RWPE2 (cell line): ENCODE data around the gene CHST11.

ENCODE experiments used
- ATAC-seq: fragments of 200-7000 bp; cut with Tn5 transposase; 3 replicates; pipeline ENCODE4 v1.9.1; 2021; ENCODE audit warnings: low read depth
- DNase-seq: peaks from one replicate; pipeline ENCODE4 v3.0.0-alpha.2; 2020; ENCODE audit warnings: low spot score
- H3K27ac ChIP-seq: fragments of 450-650 bp; 2 replicates; pipeline ENCODE4 v1.5.1; 2017; ENCODE audit warnings: mild to moderate bottlenecking; ENCODE audit not compliant: poor library complexity, severe bottlenecking
- H3K27me3 ChIP-seq: fragments of 250-450 bp; sonication (Bioruptor Pico); 2 replicates; pipeline ENCODE4 v1.5.1; 2021; ENCODE audit warnings: mild to moderate bottlenecking, moderate library complexity; ENCODE audit not compliant: insufficient read depth, poor library complexity, severe bottlenecking
- H3K36me3 ChIP-seq: fragments of 250-450 bp; sonication (Bioruptor Pico); 2 replicates; pipeline ENCODE4 v1.5.1; 2020; ENCODE audit warnings: low read depth, mild to moderate bottlenecking, moderate library complexity
- H3K4me1 ChIP-seq: fragments of 250-450 bp; sonication (Bioruptor Pico); 2 replicates; pipeline ENCODE4 v1.5.1; 2021; ENCODE audit warnings: mild to moderate bottlenecking, moderate library complexity; ENCODE audit not compliant: insufficient read depth, poor library complexity, severe bottlenecking
- H3K4me3 ChIP-seq: fragments of 250-450 bp; sonication (Bioruptor Pico); 2 replicates; pipeline ENCODE4 v1.5.1; 2021; ENCODE audit warnings: mild to moderate bottlenecking, moderate library complexity; ENCODE audit not compliant: severe bottlenecking
- H3K9me3 ChIP-seq: fragments of 250-450 bp; sonication (Bioruptor Pico); 2 replicates; pipeline ENCODE4 v1.5.1; 2021; ENCODE audit warnings: mild to moderate bottlenecking, moderate library complexity; ENCODE audit not compliant: severe bottlenecking
- TF ChIP-seq, protein P1 (sequence below): fragments of 450-650 bp; IDR thresholded peaks from one replicate; pipeline ENCODE4 v1.5.1; 2017; ENCODE audit warnings: mild to moderate bottlenecking, moderate library complexity; ENCODE audit not compliant: poor library complexity, severe bottlenecking

Gene CHST11

DNA sequence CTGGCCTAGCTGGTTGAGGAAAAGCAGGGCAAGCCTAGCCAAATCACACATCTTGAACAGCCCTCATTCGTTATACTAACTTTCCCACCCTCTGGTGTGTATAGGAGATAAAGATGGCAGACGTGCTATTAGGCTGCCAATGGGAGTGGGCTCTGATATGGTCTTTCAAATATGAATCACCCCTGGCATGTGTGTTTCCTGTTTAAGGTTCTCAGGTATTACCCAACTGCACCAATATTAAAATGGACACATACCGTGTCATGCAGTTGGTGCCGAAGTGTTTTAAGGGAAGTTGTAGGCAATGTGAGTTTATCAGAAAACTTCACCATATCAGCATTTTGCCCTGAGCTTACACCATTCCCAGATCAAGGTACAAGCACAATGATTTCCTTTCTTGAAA is 33.4 kb downstream of the CHST11 start:
- Histone ChIP-seq H3K4me1 (no peaks in the 10 kb centered on the region), H3K27ac (no peak overlapping the region), H3K4me3 (no peak overlapping the region), H3K36me3 (no peaks in the 10 kb centered on the region), H3K27me3 (no peaks in the 10 kb centered on the region), H3K9me3 (no peaks in the 10 kb centered on the region)
- DNase-seq: no peak
- TF ChIP-seq, protein P1, sequence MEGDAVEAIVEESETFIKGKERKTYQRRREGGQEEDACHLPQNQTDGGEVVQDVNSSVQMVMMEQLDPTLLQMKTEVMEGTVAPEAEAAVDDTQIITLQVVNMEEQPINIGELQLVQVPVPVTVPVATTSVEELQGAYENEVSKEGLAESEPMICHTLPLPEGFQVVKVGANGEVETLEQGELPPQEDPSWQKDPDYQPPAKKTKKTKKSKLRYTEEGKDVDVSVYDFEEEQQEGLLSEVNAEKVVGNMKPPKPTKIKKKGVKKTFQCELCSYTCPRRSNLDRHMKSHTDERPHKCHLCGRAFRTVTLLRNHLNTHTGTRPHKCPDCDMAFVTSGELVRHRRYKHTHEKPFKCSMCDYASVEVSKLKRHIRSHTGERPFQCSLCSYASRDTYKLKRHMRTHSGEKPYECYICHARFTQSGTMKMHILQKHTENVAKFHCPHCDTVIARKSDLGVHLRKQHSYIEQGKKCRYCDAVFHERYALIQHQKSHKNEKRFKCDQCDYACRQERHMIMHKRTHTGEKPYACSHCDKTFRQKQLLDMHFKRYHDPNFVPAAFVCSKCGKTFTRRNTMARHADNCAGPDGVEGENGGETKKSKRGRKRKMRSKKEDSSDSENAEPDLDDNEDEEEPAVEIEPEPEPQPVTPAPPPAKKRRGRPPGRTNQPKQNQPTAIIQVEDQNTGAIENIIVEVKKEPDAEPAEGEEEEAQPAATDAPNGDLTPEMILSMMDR: no peak
- ATAC-seq: no peak

DNA sequence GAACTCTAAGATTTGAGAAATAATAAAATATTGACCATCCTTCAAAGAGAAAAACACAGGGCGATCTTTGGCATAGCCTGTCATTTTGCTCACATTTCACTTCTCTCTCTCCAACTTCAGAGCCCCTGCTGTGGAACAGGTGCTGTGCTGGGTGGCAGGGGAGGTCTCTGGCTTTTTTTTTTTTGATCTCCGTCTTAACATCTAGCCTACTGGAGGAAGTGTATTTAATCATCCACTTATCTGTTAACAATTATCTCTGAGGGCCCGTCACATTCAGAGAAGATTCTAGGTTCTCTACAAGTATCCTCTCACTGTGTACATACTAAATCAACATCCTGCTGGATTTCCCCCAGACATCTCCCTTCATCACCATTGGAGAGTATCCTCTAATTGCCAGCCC is 34.1 kb downstream of the CHST11 start:
- Histone ChIP-seq H3K27me3 (no peaks in the 10 kb centered on the region), H3K27ac (no peak overlapping the region), H3K4me3 (no peak overlapping the region), H3K4me1 (no peaks in the 10 kb centered on the region), H3K36me3 (no peaks in the 10 kb centered on the region), H3K9me3 (no peaks in the 10 kb centered on the region)
- TF ChIP-seq, protein P1: no peak
- DNase-seq (no peak), ATAC-seq (no peak)

- Histone ChIP-seq H3K4me1 (no peaks in the 10 kb centered on the region), H3K4me3 (no peak overlapping the region), H3K27me3 (no peaks in the 10 kb centered on the region), H3K27ac (no peak overlapping the region), H3K9me3 (no peaks in the 10 kb centered on the region), H3K36me3 (no peaks in the 10 kb centered on the region)
- TF ChIP-seq, protein P1: no peak
- ATAC-seq (no peak), DNase-seq (no peak)
Measured at GRCh38 chr12:104493496-104493895, 36.7 kb downstream of the CHST11 start.

- no peak for ATAC-seq
- Histone ChIP-seq H3K27me3 (no peaks in the 10 kb centered on the region), H3K4me3 (no peak overlapping the region), H3K9me3 (no peaks in the 10 kb centered on the region), H3K4me1 (no peaks in the 10 kb centered on the region), H3K36me3 (no peaks in the 10 kb centered on the region), H3K27ac (no peak overlapping the region)
- DNase-seq: no peak
- TF ChIP-seq, protein P1: no peak
Measured at GRCh38 chr12:104494137-104494792, 37.5 kb downstream of the CHST11 start.

GRCh38 chr12:104494793-104495158 is 38.0 kb downstream of the CHST11 start:
- H3K9me3 ChIP-seq: no peaks in the 10 kb centered on the region
- H3K36me3 ChIP-seq: no peaks in the 10 kb centered on the region
- TF ChIP-seq, protein P1: no peak
- no peak overlapping the region for H3K4me3 ChIP-seq
- DNase-seq (no peak), ATAC-seq (no peak)
- no peaks in the 10 kb centered on the region for H3K27me3 ChIP-seq
- no peak overlapping the region for H3K27ac ChIP-seq
- no peaks in the 10 kb centered on the region for H3K4me1 ChIP-seq
